Erythroblast (primary cell): ENCODE results near the gene KLF13.

Experiments
- GATA1 ChIP-seq: IDR thresholded peaks from 2 replicates; pipeline ENCODE4 v1.6.1; 2011; ENCODE audit warnings: low read depth, mild to moderate bottlenecking, control low read depth, low read length, moderate library complexity
- POLR2A ChIP-seq: IDR thresholded peaks from 2 replicates; pipeline ENCODE4 v1.6.1; 2011; ENCODE audit warnings: mild to moderate bottlenecking, low read length

GRCh38 chr15:31280831-31281216, 45.8 kb upstream of the KLF13 start:
- TF ChIP-seq POLR2A = no peak
- no peak for TF ChIP-seq GATA1
